ENCODE data around the gene KATNB1.
"Not testable (repeated sequence)": the region's sequence is repeated elsewhere in the genome, so short reads cannot be mapped to it uniquely, and the experiment has no call there.

Gene KATNB1

GRCh38 chr16:57764341-57765159 lies 29.0 kb downstream of the KATNB1 start:
- no peak overlapping the region for H3K4me3 Mint-ChIP-seq
- ATAC-seq (replicated peaks) (peak; percentile 57 to 67), DNase-seq (peak; percentile 23)

DNA sequence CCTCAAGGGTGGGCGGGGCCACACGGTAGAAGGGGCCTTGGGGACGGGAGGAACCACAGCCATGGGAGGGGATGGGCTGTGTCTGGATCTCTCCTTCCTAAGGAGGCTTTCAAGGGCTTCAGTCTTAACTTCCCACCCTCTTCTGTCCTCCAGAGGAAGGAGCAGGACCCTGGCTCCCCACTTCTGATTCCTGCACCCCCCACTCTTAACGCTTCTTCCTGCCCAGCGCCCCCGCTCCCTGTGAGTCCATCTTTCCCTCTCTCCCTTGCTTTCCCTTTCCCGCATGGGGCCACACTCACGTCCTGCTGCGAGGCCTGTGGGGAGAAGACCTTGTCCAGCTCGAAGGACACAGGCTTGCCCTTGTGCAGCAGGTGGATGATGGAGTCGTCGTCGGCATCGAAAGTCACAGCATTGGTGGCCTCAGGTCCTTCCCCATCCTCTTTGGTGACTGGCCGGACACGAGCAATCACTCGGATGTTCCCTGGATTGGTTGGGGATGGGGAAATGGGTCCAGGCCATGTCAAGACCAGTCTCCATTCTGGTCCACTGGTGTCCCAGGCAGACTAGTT lies 29.7 kb downstream of the KATNB1 start:
- ATAC-seq (replicated peaks) (no peak), DNase-seq (no peak)
- Mint-ChIP-seq H3K4me3 (no peak overlapping the region), H3K9me3 (peaks cover 0 to 3% of the 10 kb centered on the region in 2 donors), H3K27ac (no peak overlapping the region), H3K27me3 (no peaks in the 10 kb centered on the region), H3K4me1 (peaks cover 4 to 10% of the 10 kb centered on the region in 2 donors), H3K36me3 (no peaks in the 10 kb centered on the region)

More at GRCh38 chr16:57764341-57765159, 29.0 kb downstream of the KATNB1 start:
- peaks cover 4 to 10% of the 10 kb centered on the region in 2 donors for H3K4me1 Mint-ChIP-seq
- H3K36me3 Mint-ChIP-seq, result no peaks in the 10 kb centered on the region
- peaks cover 0 to 3% of the 10 kb centered on the region in 2 donors for H3K9me3 Mint-ChIP-seq
- no peak overlapping the region for H3K27ac Mint-ChIP-seq
- no peaks in the 10 kb centered on the region for H3K27me3 Mint-ChIP-seq

GRCh38 chr16:57766714-57767348 lies 31.3 kb downstream of the KATNB1 start:
- DNase-seq, result no peak
- no peak overlapping the region for H3K27ac Mint-ChIP-seq
- H3K27me3 Mint-ChIP-seq, result no peaks in the 10 kb centered on the region
- H3K36me3 Mint-ChIP-seq, result no peaks in the 10 kb centered on the region
- H3K4me3 Mint-ChIP-seq, result no peak overlapping the region
- ATAC-seq (replicated peaks), result no peak
- peaks cover 0 to 3% of the 10 kb centered on the region in 2 donors for H3K9me3 Mint-ChIP-seq
- peaks cover 4 to 10% of the 10 kb centered on the region in 2 donors for H3K4me1 Mint-ChIP-seq

- H3K36me3 Mint-ChIP-seq, result no peaks in the 10 kb centered on the region
- no peak for ATAC-seq (replicated peaks)
- H3K9me3 Mint-ChIP-seq, result peaks cover 0 to 3% of the 10 kb centered on the region in 2 donors
- H3K27ac Mint-ChIP-seq, result no peak overlapping the region
- H3K27me3 Mint-ChIP-seq, result no peaks in the 10 kb centered on the region
- H3K4me1 Mint-ChIP-seq, result peaks cover 0 to 6% of the 10 kb centered on the region in 2 donors
- no peak for DNase-seq
- no peak overlapping the region for H3K4me3 Mint-ChIP-seq
Measured at GRCh38 chr16:57769541-57770145, 34.1 kb downstream of the KATNB1 start.

- H3K4me1 Mint-ChIP-seq, result peaks cover 0 to 2% of the 10 kb centered on the region in 2 donors
- no peaks in the 10 kb centered on the region for H3K27me3 Mint-ChIP-seq
- H3K4me3 Mint-ChIP-seq, result no peak overlapping the region
- no peaks in the 10 kb centered on the region for H3K36me3 Mint-ChIP-seq
- H3K9me3 Mint-ChIP-seq, result peaks cover 0 to 1% of the 10 kb centered on the region in 2 donors
- ATAC-seq (replicated peaks) (no peak), DNase-seq (no peak)
- H3K27ac Mint-ChIP-seq, result no peak overlapping the region
Measured at GRCh38 chr16:57770361-57770760, 34.8 kb downstream of the KATNB1 start.

DNA sequence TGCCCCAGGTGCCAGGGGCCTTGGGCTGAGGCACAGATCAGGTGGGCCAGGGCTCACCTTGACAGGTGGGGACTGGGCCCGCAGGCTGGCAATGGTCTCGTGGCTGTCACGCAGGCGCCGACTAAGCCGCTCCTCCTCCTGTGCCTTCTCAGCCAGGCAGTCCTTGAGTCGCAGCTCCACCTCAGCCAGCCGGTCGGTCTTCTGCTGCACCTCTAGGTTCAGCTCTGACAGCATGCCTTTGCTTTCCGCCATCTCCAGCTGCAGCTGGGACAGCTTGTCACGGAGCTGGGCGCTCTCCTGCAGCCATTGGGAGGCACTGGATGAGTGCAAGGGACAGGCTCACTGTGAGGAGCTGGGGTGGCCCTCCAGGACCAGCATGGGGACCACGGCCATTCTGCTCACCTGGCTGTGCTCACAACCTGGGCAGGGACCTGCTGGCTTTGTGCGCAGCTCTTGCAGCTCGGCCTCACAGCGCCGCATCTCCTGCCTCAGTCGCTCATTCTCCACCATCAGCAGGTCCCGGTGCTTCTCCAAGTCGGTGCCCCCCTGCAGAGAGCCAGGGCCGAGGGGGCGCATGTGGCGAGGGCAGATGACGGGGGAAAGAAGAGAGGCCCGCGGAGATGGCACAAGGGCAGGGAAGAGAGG lies 35.7 kb downstream of the KATNB1 start:
- H3K36me3 Mint-ChIP-seq, result no peaks in the 10 kb centered on the region
- DNase-seq (no peak), ATAC-seq (replicated peaks) (no peak)
- H3K27me3 Mint-ChIP-seq, result no peaks in the 10 kb centered on the region
- no peaks in the 10 kb centered on the region for H3K9me3 Mint-ChIP-seq
- no peak overlapping the region for H3K27ac Mint-ChIP-seq
- no peak overlapping the region for H3K4me3 Mint-ChIP-seq
- no peaks in the 10 kb centered on the region for H3K4me1 Mint-ChIP-seq

DNA sequence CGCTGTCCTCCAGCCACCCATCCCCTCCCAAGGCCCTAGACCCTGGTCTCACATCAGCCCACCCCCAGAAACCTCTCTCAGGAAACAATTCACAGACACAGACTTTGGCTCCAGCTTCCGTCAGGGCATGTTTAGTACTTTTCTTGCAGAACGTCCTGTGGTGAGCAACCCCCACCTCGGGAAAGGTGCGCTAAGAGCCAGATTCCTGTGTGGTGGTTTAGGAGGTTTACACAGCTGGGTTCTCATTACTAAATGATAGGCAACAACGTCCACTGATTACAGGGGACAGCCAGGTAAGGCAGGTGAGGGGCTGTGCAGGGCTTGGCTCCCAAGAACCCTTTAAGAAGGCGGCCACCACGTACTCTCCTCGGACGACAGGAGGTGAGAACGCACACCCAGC lies 37.4 kb downstream of the KATNB1 start:
- H3K27me3 Mint-ChIP-seq, result no peaks in the 10 kb centered on the region
- no peaks in the 10 kb centered on the region for H3K36me3 Mint-ChIP-seq
- H3K4me1 Mint-ChIP-seq, result no peaks in the 10 kb centered on the region
- no peak for ATAC-seq (replicated peaks)
- H3K9me3 Mint-ChIP-seq, result no peaks in the 10 kb centered on the region
- no peak overlapping the region for H3K4me3 Mint-ChIP-seq
- DNase-seq, result no peak
- H3K27ac Mint-ChIP-seq, result no peak overlapping the region

DNA sequence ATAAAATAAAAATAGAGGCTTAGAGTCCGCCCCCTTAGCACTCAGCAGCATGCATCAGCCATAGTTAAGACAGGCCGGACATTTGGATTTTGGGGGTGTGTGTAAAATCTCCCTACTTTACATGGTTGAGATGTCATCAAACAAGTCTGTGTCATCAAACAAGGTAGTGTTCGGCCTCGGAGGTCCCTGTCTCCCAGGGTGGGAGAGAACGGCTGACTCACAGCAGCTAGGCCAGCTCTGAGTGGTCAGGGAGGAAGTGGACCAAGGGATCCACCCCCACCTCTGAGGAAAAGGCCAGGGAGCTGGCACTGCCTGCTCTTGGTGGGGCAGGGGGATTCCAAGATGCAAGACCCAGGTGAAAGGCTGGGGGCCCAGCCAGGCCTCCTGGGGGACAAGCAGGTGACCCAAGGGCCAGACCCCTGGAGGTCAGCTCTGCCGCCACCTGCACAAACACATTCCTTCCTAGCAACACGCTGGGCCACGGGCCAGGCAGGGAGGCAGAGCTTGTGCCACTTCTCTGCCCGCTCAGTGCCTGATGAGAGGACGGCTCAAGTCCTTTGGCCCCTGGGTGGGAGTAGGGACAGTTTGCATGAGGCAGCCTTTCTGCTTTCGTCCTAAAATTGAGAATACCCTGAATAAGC lies 38.2 kb downstream of the KATNB1 start:
- ATAC-seq (replicated peaks), result no peak
- Mint-ChIP-seq H3K9me3 (no peaks in the 10 kb centered on the region), H3K27me3 (no peaks in the 10 kb centered on the region), H3K4me3 (no peak overlapping the region), H3K27ac (no peak overlapping the region), H3K36me3 (no peaks in the 10 kb centered on the region), H3K4me1 (no peaks in the 10 kb centered on the region)
- no peak for DNase-seq

DNA sequence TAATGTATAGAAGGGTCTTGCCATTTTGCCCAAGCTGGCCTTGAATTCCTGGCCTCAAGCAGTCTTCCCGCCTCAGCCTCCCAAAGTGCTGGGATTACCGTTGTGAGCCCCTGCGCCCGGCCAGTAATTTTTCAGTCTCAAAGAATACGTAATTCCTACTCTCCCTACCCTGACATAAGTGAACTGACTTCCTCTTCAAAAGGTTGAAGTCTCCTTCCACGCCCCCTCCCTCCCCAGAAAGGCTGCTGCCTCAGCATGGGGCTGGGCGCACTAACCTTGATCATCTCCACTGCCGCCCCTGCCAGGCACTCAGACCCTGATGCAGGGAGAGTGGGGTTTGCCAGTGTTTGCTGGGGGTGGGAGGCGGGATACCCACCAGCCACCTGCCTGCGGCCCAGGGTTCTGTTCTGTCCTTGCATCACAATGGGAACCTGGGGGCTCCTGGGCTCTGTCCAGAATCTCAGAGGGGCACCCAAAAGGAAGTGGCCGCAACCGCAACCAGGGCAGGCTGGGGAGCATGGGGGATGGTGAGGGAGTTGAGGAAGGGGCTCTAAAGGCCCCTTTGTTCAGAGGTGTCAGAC lies 39.2 kb downstream of the KATNB1 start:
- Mint-ChIP-seq H3K27me3 (no peaks in the 10 kb centered on the region), H3K4me1 (no peaks in the 10 kb centered on the region), H3K4me3 (no peak overlapping the region), H3K27ac (no peak overlapping the region), H3K36me3 (no peaks in the 10 kb centered on the region), H3K9me3 (no peaks in the 10 kb centered on the region)
- no peak for ATAC-seq (replicated peaks)
- DNase-seq, result no peak

- H3K27ac Mint-ChIP-seq, result no peak overlapping the region
- no peaks in the 10 kb centered on the region for H3K9me3 Mint-ChIP-seq
Measured at GRCh38 chr16:57775661-57776469, 40.3 kb downstream of the KATNB1 start.

DNA sequence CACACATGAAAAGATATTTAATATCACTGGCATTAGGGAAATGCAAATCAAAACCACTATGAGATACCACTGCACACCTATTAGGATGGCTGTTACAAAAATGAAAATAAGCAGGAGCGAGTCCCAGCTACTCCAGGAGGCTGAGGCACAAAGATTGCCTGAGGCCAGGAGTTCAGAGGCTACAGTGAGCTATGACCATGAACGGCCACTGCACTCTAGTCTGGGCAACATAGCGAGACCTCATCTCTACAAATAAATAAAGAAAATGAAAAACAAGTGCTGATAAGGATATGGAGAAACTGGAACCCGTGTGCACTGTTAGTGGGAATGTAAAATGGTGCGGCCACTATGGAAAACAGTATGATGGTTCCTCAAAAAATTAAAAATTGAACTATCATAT lies 43.1 kb downstream of the KATNB1 start:
- Mint-ChIP-seq H3K4me3 (no peak overlapping the region), H3K27ac (no peak overlapping the region), H3K9me3 (no peaks in the 10 kb centered on the region), H3K36me3 (no peaks in the 10 kb centered on the region), H3K4me1 (no peaks in the 10 kb centered on the region), H3K27me3 (no peaks in the 10 kb centered on the region)
- ATAC-seq (replicated peaks), result no peak
- DNase-seq, result no peak

More at GRCh38 chr16:57775661-57776469, 40.3 kb downstream of the KATNB1 start:
- no peaks in the 10 kb centered on the region for H3K4me1 Mint-ChIP-seq
- DNase-seq, result no peak
- H3K4me3 Mint-ChIP-seq, result no peak overlapping the region
- no peak for ATAC-seq (replicated peaks)
- H3K36me3 Mint-ChIP-seq, result no peaks in the 10 kb centered on the region
- no peaks in the 10 kb centered on the region for H3K27me3 Mint-ChIP-seq

GRCh38 chr16:57779836-57780235 lies 44.3 kb downstream of the KATNB1 start:
- H3K36me3 Mint-ChIP-seq; ATAC-seq (replicated peaks); H3K9me3 Mint-ChIP-seq; H3K4me3 Mint-ChIP-seq; H3K27me3 Mint-ChIP-seq; H3K4me1 Mint-ChIP-seq; DNase-seq; H3K27ac Mint-ChIP-seq: not testable (repeated sequence)

GRCh38 chr16:57781349-57781740 lies 45.8 kb downstream of the KATNB1 start:
- Mint-ChIP-seq H3K36me3 (no peaks in the 10 kb centered on the region), H3K4me3 (no peak overlapping the region), H3K27ac (no peak overlapping the region), H3K4me1 (no peaks in the 10 kb centered on the region), H3K27me3 (no peaks in the 10 kb centered on the region), H3K9me3 (no peaks in the 10 kb centered on the region)
- ATAC-seq (replicated peaks) (no peak), DNase-seq (no peak)

All from stimulated activated naive B cell treated with anti-CD40 and anti-IgM and Interleukin-4, amounts not matched to agents 10 μg/mL and 1 μg/mL and 100 μg/mL, for 72 hours (primary cell).